ENCODE results near the gene PNPO.

PNPO gene

GRCh38 chr17:47949197-47949759 lies 7.9 kb downstream of the PNPO start:
- DNase-seq (ENCODE audit: low spot score in 2 of 2) = peak; percentile 61 to 78
- Mint-ChIP-seq H3K4me1 (peaks cover 21% of the 10 kb centered on the region), H3K36me3 (peaks cover 15% of the 10 kb centered on the region), H3K27ac (peak overlapping the region; percentile 36), H3K9me3 (no peaks in the 10 kb centered on the region), H3K27me3 (no peaks in the 10 kb centered on the region), H3K4me3 (peak overlapping the region; percentile 64)
- peak; percentile 72 for ATAC-seq (ENCODE audit: low read depth)

- ATAC-seq (ENCODE audit: low read depth) = peak; percentile 19
Measured at GRCh38 chr17:47949946-47950345, 8.6 kb downstream of the PNPO start.

GRCh38 chr17:47950448-47950847 lies 9.1 kb downstream of the PNPO start:
- Mint-ChIP-seq H3K36me3 (peaks cover 6% of the 10 kb centered on the region), H3K27ac (no peak overlapping the region), H3K27me3 (no peaks in the 10 kb centered on the region), H3K9me3 (no peaks in the 10 kb centered on the region), H3K4me1 (peaks cover 12% of the 10 kb centered on the region), H3K4me3 (no peak overlapping the region)
- DNase-seq (ENCODE audit: low spot score in 2 of 2) (no peak), ATAC-seq (ENCODE audit: low read depth) (no peak)

More at GRCh38 chr17:47949946-47950345, 8.6 kb downstream of the PNPO start:
- Mint-ChIP-seq H3K4me3 (no peak overlapping the region), H3K27ac (peak overlapping the region; percentile 36), H3K36me3 (peaks cover 11% of the 10 kb centered on the region), H3K9me3 (no peaks in the 10 kb centered on the region), H3K27me3 (no peaks in the 10 kb centered on the region), H3K4me1 (peaks cover 14% of the 10 kb centered on the region)
- no peak for DNase-seq (ENCODE audit: low spot score in 2 of 2)

GRCh38 chr17:47952171-47953021 lies 11.0 kb downstream of the PNPO start:
- no peaks in the 10 kb centered on the region for H3K9me3 Mint-ChIP-seq
- ATAC-seq (ENCODE audit: low read depth) = no peak
- H3K4me3 Mint-ChIP-seq = no peak overlapping the region
- H3K4me1 Mint-ChIP-seq = peaks cover 12% of the 10 kb centered on the region
- H3K27me3 Mint-ChIP-seq = no peaks in the 10 kb centered on the region
- no peak for DNase-seq (ENCODE audit: low spot score in 2 of 2)
- H3K27ac Mint-ChIP-seq = no peak overlapping the region
- H3K36me3 Mint-ChIP-seq = peaks cover 3% of the 10 kb centered on the region

GRCh38 chr17:47953909-47954308 lies 12.5 kb downstream of the PNPO start:
- Mint-ChIP-seq H3K27ac (no peak overlapping the region), H3K27me3 (no peaks in the 10 kb centered on the region), H3K4me1 (peaks cover 11% of the 10 kb centered on the region), H3K4me3 (no peak overlapping the region), H3K36me3 (peaks cover 3% of the 10 kb centered on the region), H3K9me3 (no peaks in the 10 kb centered on the region)
- DNase-seq (ENCODE audit: low spot score in 2 of 2) (no peak), ATAC-seq (ENCODE audit: low read depth) (no peak)

- no peak for ATAC-seq (ENCODE audit: low read depth)
- no peak overlapping the region for H3K4me3 Mint-ChIP-seq
- no peaks in the 10 kb centered on the region for H3K9me3 Mint-ChIP-seq
- no peak overlapping the region for H3K27ac Mint-ChIP-seq
- no peak for DNase-seq (ENCODE audit: low spot score in 2 of 2)
- no peaks in the 10 kb centered on the region for H3K4me1 Mint-ChIP-seq
- H3K36me3 Mint-ChIP-seq = peaks cover 3% of the 10 kb centered on the region
- no peaks in the 10 kb centered on the region for H3K27me3 Mint-ChIP-seq
Measured at GRCh38 chr17:47955497-47956461, 14.4 kb downstream of the PNPO start.

- peaks cover 2% of the 10 kb centered on the region for H3K36me3 Mint-ChIP-seq
- no peaks in the 10 kb centered on the region for H3K27me3 Mint-ChIP-seq
- no peak overlapping the region for H3K27ac Mint-ChIP-seq
- no peaks in the 10 kb centered on the region for H3K4me1 Mint-ChIP-seq
- H3K4me3 Mint-ChIP-seq = no peak overlapping the region
- no peak for DNase-seq (ENCODE audit: low spot score in 2 of 2)
- H3K9me3 Mint-ChIP-seq = no peaks in the 10 kb centered on the region
- no peak for ATAC-seq (ENCODE audit: low read depth)
Measured at GRCh38 chr17:47956791-47957590, 15.6 kb downstream of the PNPO start.

GRCh38 chr17:47957591-47958490 lies 16.5 kb downstream of the PNPO start, which contains the start of gene PRR15L:
Gene PRR15L, minus strand, starts transcription at chr17:47957883. Its CDS starts 4,649 bp downstream, at chr17:47953234.
- no peak within 1 kb of the TSS for H3K4me3 Mint-ChIP-seq
- H3K27me3 Mint-ChIP-seq = no peaks in the 10 kb centered on the region
- ATAC-seq (ENCODE audit: low read depth) (no peak), DNase-seq (ENCODE audit: low spot score in 2 of 2) (no peak)
- H3K9me3 Mint-ChIP-seq = no peaks in the 10 kb centered on the region
- H3K4me1 Mint-ChIP-seq = no peaks in the 10 kb centered on the region
- H3K36me3 Mint-ChIP-seq = no peaks in the 10 kb centered on the region
- no peak within 1 kb of the TSS for H3K27ac Mint-ChIP-seq

GRCh38 chr17:47959825-47960655 lies 18.7 kb downstream of the PNPO start:
- Mint-ChIP-seq H3K9me3 (no peaks in the 10 kb centered on the region), H3K4me1 (no peaks in the 10 kb centered on the region), H3K36me3 (no peaks in the 10 kb centered on the region), H3K27ac (no peak overlapping the region), H3K27me3 (no peaks in the 10 kb centered on the region), H3K4me3 (no peak overlapping the region)
- ATAC-seq (ENCODE audit: low read depth) (no peak), DNase-seq (ENCODE audit: low spot score in 2 of 2) (no peak)

- Mint-ChIP-seq H3K27me3 (no peaks in the 10 kb centered on the region), H3K27ac (no peak overlapping the region), H3K4me3 (no peak overlapping the region), H3K9me3 (no peaks in the 10 kb centered on the region), H3K36me3 (no peaks in the 10 kb centered on the region), H3K4me1 (no peaks in the 10 kb centered on the region)
- DNase-seq (ENCODE audit: low spot score in 2 of 2) (no peak), ATAC-seq (ENCODE audit: low read depth) (no peak)
Measured at GRCh38 chr17:47961406-47961805, 20.0 kb downstream of the PNPO start.

GRCh38 chr17:47962901-47963300 lies 21.5 kb downstream of the PNPO start:
- H3K4me1 Mint-ChIP-seq = no peaks in the 10 kb centered on the region
- no peak overlapping the region for H3K27ac Mint-ChIP-seq
- no peaks in the 10 kb centered on the region for H3K27me3 Mint-ChIP-seq

GRCh38 chr17:47964856-47965255 lies 23.5 kb downstream of the PNPO start:
- peaks cover 3% of the 10 kb centered on the region for H3K4me1 Mint-ChIP-seq

More at GRCh38 chr17:47962901-47963300, 21.5 kb downstream of the PNPO start:
- DNase-seq (ENCODE audit: low spot score in 2 of 2) (no peak), ATAC-seq (ENCODE audit: low read depth) (no peak)
- Mint-ChIP-seq H3K36me3 (no peaks in the 10 kb centered on the region), H3K9me3 (no peaks in the 10 kb centered on the region), H3K4me3 (no peak overlapping the region)

More at GRCh38 chr17:47964856-47965255, 23.5 kb downstream of the PNPO start:
- Mint-ChIP-seq H3K27me3 (no peaks in the 10 kb centered on the region), H3K27ac (no peak overlapping the region), H3K4me3 (no peak overlapping the region), H3K9me3 (no peaks in the 10 kb centered on the region), H3K36me3 (no peaks in the 10 kb centered on the region)
- DNase-seq (ENCODE audit: low spot score in 2 of 2) (no peak), ATAC-seq (ENCODE audit: low read depth) (no peak)

Measured in memory B cell (primary cell).